Measurements from ENCODE around the gene SSBP4. TPM values are rescaled to one million over a fixed set of nuclear protein-coding genes. Genes with fewer than 3 reads are reported as not detected.

SSBP4 gene
- total and polyA plus RNA-seq, 9 of the 15 experiments (the other 6 are each of a cell fraction or from before 2014, with no cell fraction given), result 1.1 to 189 (median 39.0) TPM

- TF ChIP-seq ZKSCAN1 (IDR thresholded peaks at IDR 0.05; ENCODE audit: low read depth, low read length) (peak; percentile 94), DPF2 (IDR thresholded peaks at IDR 0.05) (no peak), KDM5B (IDR thresholded peaks at IDR 0.05; ENCODE audit: insufficient replicate concordance, low read depth, low read length) (peak; percentile 55), U2AF1 (optimal IDR thresholded peaks at IDR 0.05; ENCODE audit: low read depth, low read length) (peak; percentile 78), SMARCA4 (IDR thresholded peaks at IDR 0.05) (no peak), ZC3H11A (IDR thresholded peaks at IDR 0.05; ENCODE audit: low read depth, low read length) (no peak), HBP1 (CRISPR knock-in tag; IDR thresholded peaks at IDR 0.05) (no peak), GTF3C2 (IDR thresholded peaks at IDR 0.05; ENCODE audit: borderline replicate concordance, extremely low read depth, insufficient read length) (no peak), ZNF696 (CRISPR knock-in tag; conservative IDR thresholded peaks at IDR 0.05) (no peak), ZNF699 (CRISPR knock-in tag; IDR thresholded peaks at IDR 0.05; ENCODE audit: insufficient replicate concordance) (no peak), NFIC (IDR thresholded peaks at IDR 0.05) (no peak), PHB2 (IDR thresholded peaks at IDR 0.05; ENCODE audit: low read depth) (no peak), PHF20 (IDR thresholded peaks at IDR 0.05; ENCODE audit: partially characterized antibody) (no peak), POLR2AphosphoS2 (IDR thresholded peaks at IDR 0.05; ENCODE audit: low read length) (no peak), ZNF41 (CRISPR knock-in tag; conservative IDR thresholded peaks at IDR 0.05) (no peak), TOE1 (IDR thresholded peaks at IDR 0.05; ENCODE audit: borderline replicate concordance) (0 out of 2 replicates have a peak, but pooled peaks have one; percentile 15), TOE1 (CRISPR knock-in tag; IDR thresholded peaks at IDR 0.05; ENCODE audit: borderline replicate concordance, low read depth) (no peak), ZBTB17 (CRISPR knock-in tag; IDR thresholded peaks at IDR 0.05) (peak; percentile 68), ZNF668 (CRISPR knock-in tag; IDR thresholded peaks at IDR 0.05) (no peak), ZNF398 (CRISPR knock-in tag; IDR thresholded peaks at IDR 0.05) (no peak)
These were observed 1.8 kb upstream of the SSBP4 start (continued) for GRCh38 chr19:18417250-18418028.

Data from K562 (cell line).